Erythroblast (primary cell): ENCODE data around the gene CHST3.

ENCODE experiments used
- GATA1 ChIP-seq: IDR thresholded peaks from 2 replicates; pipeline ENCODE4 v1.6.1; 2011; ENCODE audit warnings: low read depth, mild to moderate bottlenecking, control low read depth, low read length, moderate library complexity
- POLR2A ChIP-seq: IDR thresholded peaks from 2 replicates; pipeline ENCODE4 v1.6.1; 2011; ENCODE audit warnings: mild to moderate bottlenecking, low read length

DNA sequence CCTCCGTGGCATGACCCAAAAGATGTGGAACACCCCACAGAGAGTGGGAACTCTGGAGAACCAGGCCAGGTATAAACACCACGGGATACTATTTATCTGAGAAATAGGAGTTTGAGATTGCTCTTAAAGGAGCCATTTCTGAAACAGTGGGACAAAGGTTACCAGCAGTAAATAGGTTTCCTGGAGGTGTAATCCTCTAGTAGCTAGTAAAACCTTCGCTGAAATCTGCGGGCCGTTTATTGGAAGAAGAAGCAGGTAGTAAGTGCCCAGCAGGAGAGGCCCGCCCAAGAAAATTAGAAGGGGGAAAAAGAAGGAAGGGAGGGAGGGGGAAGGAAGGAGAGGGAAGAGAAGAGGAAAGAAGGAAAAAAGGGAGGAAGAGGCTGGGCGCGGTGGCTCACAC is 51.6 kb downstream of the CHST3 start:
- TF ChIP-seq POLR2A, result no peak
- no peak for TF ChIP-seq GATA1
